Body of pancreas (tissue), 4 donors: Measurements from ENCODE around the gene EDIL3. TPM values are rescaled to one million over a fixed set of nuclear protein-coding genes. Genes with fewer than 3 reads are reported as not detected.

Experiments
- ATAC-seq: fragments of 150-250 bp; one replicate; pipeline ENCODE4 v1.9.1; 2016
- DNase-seq, 4 donors: peaks; one replicate each; pipeline ENCODE4 v3.0.0-alpha.2; 2019
- H3K27ac ChIP-seq, 4 donors: fragments of 200-600 bp; sonication (generic); 1 replicate in 3 of 4; 2 replicates in 1 of 4; pipeline versions ENCODE4 v1.5.1 to v1.6.1; 2016 to 2019; ENCODE audit warnings: mild to moderate bottlenecking in 1 of 4, mixed read lengths in 1 of 4, moderate library complexity in 1 of 4
- H3K27me3 ChIP-seq, 2 donors: fragments of 200-600 bp; sonication (generic); one replicate each; pipeline ENCODE4 v1.6.0; 2016; ENCODE audit warnings: mild to moderate bottlenecking in 1 of 2
- H3K36me3 ChIP-seq, 2 donors: fragments of 200-600 bp; sonication (generic); replicated peaks in 1 of 2; 2 replicates each; pipeline ENCODE4 v1.5.1; 2016; ENCODE audit warnings: low read depth in 2 of 2; ENCODE audit not compliant: insufficient read depth in 1 of 2
- H3K4me1 ChIP-seq: fragments of 200-600 bp; sonication (generic); one replicate; pipeline ENCODE4 v1.6.0; 2016
- H3K4me3 ChIP-seq, 2 donors: fragments of 200-600 bp; sonication (generic); 1 replicate in 1 of 2; 2 replicates in 1 of 2; pipeline ENCODE4 v1.5.1; 2016 to 2019
- H3K9me3 ChIP-seq, 3 donors: fragments of 200-600 bp; sonication (generic); 1 replicate in 2 of 3; 2 replicates in 1 of 3; pipeline ENCODE4 v1.5.1; 2016
- POLR2A ChIP-seq, 3 donors: fragments of 450-650 bp; IDR thresholded peaks; one replicate each; pipeline ENCODE4 v1.6.1; 2016; ENCODE audit warnings: antibody characterized with exemption in 3 of 3, mild to moderate bottlenecking in 2 of 3
- WGBS, 2 donors: methylation state at CpG; one replicate each; pipeline ENCODE4 v1.1.5; 2017; 5-methylcytosine and 5-hydroxymethylcytosine counted together
- intact Hi-C: fragments of 100-400 bp; cut with DNase I; formaldehyde crosslinking; loops from one replicate; pipeline ENCODE4 v1.15.1; 2023
- total RNA-seq, 2 donors: library from RNA; depleted of rRNA; stranded (reverse); fragments of >200 nt; gene quantifications; one replicate each; pipeline ENCODE4 v1.1.0, GENCODE V29; 2016
- TF ChIP-seq, protein P1 (sequence below), 7 experiments: fragments of 450-650 bp in 4 of 7; fragments of 200-600 bp in 3 of 7; sonication (generic) in 3 of 7; IDR thresholded peaks; one replicate each; pipeline ENCODE4 v1.5.1; 2016 to 2019; ENCODE audit warnings: antibody characterized with exemption in 7 of 7

EDIL3 gene
- total RNA-seq, 2 donors from 2014 or later = 2.3 to 4.7 TPM

DNA sequence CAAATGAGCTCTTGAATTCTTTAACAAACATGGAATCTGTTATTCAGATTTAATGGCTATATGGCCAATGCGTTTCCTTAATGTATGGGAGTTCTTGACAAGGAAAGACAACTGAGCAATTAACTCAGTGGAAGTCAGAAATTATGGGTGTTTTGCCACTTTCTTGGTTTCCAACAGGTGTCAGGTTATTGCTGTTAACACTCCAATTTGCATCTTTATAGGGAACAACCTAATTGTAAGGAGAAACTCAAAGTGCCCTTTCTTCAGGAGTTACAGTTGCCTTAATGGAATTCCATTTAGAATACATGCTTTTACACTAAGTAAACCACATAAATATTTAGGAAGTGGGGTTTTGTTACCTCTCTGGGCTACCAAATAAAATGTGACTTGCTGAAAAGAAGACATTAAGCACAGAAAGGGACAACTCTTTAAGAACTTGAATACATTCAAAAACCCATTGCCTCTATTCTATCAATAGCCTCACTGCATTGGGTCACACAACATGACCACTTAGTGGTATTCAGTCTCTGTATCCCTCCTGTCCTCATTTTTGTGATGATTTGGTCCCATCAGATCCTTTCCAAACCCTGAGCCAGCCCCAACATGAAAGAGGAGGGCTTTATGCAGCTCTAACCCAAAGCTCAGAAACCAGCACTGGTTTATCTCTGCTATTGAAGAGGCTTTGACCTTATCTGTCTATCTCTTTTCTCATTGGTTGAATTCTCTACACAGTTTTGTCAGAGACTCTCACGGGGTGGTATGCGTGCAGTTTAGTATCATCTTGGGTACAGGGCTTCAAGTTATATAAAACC lies 118.7 kb downstream of the EDIL3 start:
- Histone ChIP-seq H3K27ac (no peak overlapping the region), H3K36me3 (no peaks in the 10 kb centered on the region), H3K27me3 (no peaks in the 10 kb centered on the region), H3K4me3 (no peak overlapping the region), H3K9me3 (no peaks in the 10 kb centered on the region), H3K4me1 (no peaks in the 10 kb centered on the region)
- TF ChIP-seq, protein P1, sequence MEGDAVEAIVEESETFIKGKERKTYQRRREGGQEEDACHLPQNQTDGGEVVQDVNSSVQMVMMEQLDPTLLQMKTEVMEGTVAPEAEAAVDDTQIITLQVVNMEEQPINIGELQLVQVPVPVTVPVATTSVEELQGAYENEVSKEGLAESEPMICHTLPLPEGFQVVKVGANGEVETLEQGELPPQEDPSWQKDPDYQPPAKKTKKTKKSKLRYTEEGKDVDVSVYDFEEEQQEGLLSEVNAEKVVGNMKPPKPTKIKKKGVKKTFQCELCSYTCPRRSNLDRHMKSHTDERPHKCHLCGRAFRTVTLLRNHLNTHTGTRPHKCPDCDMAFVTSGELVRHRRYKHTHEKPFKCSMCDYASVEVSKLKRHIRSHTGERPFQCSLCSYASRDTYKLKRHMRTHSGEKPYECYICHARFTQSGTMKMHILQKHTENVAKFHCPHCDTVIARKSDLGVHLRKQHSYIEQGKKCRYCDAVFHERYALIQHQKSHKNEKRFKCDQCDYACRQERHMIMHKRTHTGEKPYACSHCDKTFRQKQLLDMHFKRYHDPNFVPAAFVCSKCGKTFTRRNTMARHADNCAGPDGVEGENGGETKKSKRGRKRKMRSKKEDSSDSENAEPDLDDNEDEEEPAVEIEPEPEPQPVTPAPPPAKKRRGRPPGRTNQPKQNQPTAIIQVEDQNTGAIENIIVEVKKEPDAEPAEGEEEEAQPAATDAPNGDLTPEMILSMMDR (IDR thresholded peaks at IDR 0.05) = no peak
- no peak for TF ChIP-seq POLR2A (IDR thresholded peaks at IDR 0.05)
- 62 to 67% methylated on average over 3 of the region's 3 CpGs for WGBS, 2 donors
- intact Hi-C loops = no loop called here
- no peak for DNase-seq
- ATAC-seq = no peak

GRCh38 chr5:84265130-84265529 lies 119.5 kb downstream of the EDIL3 start:
- Histone ChIP-seq H3K27ac (no peak overlapping the region), H3K36me3 (no peaks in the 10 kb centered on the region), H3K4me3 (no peak overlapping the region), H3K27me3 (no peaks in the 10 kb centered on the region), H3K4me1 (no peaks in the 10 kb centered on the region), H3K9me3 (no peaks in the 10 kb centered on the region)
- 36 to 39% methylated on average over 2 of the region's 2 CpGs for WGBS, 2 donors
- intact Hi-C loops = no loop called here
- DNase-seq (no peak), ATAC-seq (no peak)
- TF ChIP-seq POLR2A (IDR thresholded peaks at IDR 0.05) = no peak
- TF ChIP-seq, protein P1 (IDR thresholded peaks at IDR 0.05) = no peak

GRCh38 chr5:84260939-84261338 lies 123.7 kb downstream of the EDIL3 start:
- TF ChIP-seq, protein P1 (IDR thresholded peaks at IDR 0.05) = no peak
- no peak for TF ChIP-seq POLR2A (IDR thresholded peaks at IDR 0.05)
- intact Hi-C loops = no loop called here
- H3K27me3 ChIP-seq = no peaks in the 10 kb centered on the region
- H3K9me3 ChIP-seq = no peaks in the 10 kb centered on the region
- WGBS, 2 donors = 88% methylated on average over 1 of the region's 1 CpG
- DNase-seq = no peak
- H3K36me3 ChIP-seq = no peaks in the 10 kb centered on the region
- no peaks in the 10 kb centered on the region for H3K4me1 ChIP-seq
- ATAC-seq = no peak
- H3K27ac ChIP-seq = no peak overlapping the region
- no peak overlapping the region for H3K4me3 ChIP-seq

DNA sequence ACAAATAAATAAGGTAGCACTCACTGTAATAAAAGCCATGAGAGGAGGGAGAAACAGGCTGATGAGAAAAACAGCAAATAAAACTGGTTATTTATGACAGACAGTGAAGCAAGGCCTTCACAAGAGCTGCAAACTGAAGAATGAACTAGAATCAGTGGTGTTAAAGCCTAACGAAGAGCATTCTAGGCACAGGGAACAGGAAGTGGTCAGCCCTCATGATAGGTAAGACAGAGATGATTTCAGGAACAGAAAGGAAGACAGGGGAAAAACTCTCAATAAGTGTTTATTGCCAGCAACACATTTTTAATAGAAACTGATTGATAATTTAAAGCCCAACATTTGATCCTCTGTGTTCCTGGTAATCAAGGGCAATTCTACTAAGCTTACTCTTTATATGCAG lies 124.5 kb downstream of the EDIL3 start:
- no peaks in the 10 kb centered on the region for H3K27me3 ChIP-seq
- 43 to 57% methylated on average over 1 of the region's 1 CpG for WGBS, 2 donors
- ATAC-seq (no peak), DNase-seq (no peak)
- TF ChIP-seq, protein P1 (IDR thresholded peaks at IDR 0.05) = no peak
- no peak for TF ChIP-seq POLR2A (IDR thresholded peaks at IDR 0.05)
- no peaks in the 10 kb centered on the region for H3K4me1 ChIP-seq
- H3K27ac ChIP-seq = no peak overlapping the region
- H3K9me3 ChIP-seq = no peaks in the 10 kb centered on the region
- H3K36me3 ChIP-seq = no peaks in the 10 kb centered on the region
- H3K4me3 ChIP-seq = no peak overlapping the region
- intact Hi-C loops = no loop called here
